Hepatocyte (in vitro differentiated cells): Measurements from ENCODE around the gene VWA5B2.

Experiments used
- CTCF ChIP-seq: fragments of 200-600 bp; sonication (generic); IDR thresholded peaks from 2 replicates; pipeline ENCODE4 v1.5.1; 2016; ENCODE audit warnings: antibody characterized with exemption, mild to moderate bottlenecking; ENCODE audit not compliant: poor library complexity
- EZH2 ChIP-seq: fragments of 200-600 bp; sonication (generic); IDR thresholded peaks from 2 replicates; pipeline ENCODE4 v1.6.1; 2016; ENCODE audit warnings: antibody characterized with exemption, mild to moderate bottlenecking, borderline replicate concordance

GRCh38 chr3:184239221-184239620 is 9.8 kb downstream of the VWA5B2 start:
- TF ChIP-seq EZH2, result no peak
- no peak for TF ChIP-seq CTCF
